ENCODE data around the gene PPP4R1.

- TF ChIP-seq, protein P1, sequence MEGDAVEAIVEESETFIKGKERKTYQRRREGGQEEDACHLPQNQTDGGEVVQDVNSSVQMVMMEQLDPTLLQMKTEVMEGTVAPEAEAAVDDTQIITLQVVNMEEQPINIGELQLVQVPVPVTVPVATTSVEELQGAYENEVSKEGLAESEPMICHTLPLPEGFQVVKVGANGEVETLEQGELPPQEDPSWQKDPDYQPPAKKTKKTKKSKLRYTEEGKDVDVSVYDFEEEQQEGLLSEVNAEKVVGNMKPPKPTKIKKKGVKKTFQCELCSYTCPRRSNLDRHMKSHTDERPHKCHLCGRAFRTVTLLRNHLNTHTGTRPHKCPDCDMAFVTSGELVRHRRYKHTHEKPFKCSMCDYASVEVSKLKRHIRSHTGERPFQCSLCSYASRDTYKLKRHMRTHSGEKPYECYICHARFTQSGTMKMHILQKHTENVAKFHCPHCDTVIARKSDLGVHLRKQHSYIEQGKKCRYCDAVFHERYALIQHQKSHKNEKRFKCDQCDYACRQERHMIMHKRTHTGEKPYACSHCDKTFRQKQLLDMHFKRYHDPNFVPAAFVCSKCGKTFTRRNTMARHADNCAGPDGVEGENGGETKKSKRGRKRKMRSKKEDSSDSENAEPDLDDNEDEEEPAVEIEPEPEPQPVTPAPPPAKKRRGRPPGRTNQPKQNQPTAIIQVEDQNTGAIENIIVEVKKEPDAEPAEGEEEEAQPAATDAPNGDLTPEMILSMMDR (conservative IDR thresholded peaks at IDR 0.05 in 1 of 2, IDR thresholded peaks at IDR 0.05 in 1 of 2; ENCODE audit: extremely low read depth in 1 of 2, insufficient read depth in 1 of 2, low read depth in 1 of 2, low read length in 2 of 2), result no peak
- no peak for TF ChIP-seq EZH2 (IDR thresholded peaks at IDR 0.05; ENCODE audit: borderline replicate concordance, low read length)
Measured at GRCh38 chr18:9634856-9635255, 20.5 kb upstream of the PPP4R1 start.

Measured in mammary epithelial cell (primary cell).